ENCODE results near the gene ATL3.
A peak's percentile ranks its signal among the peaks of the same experiment; 100 is the strongest.
"Not testable (repeated sequence)": the region's sequence is repeated elsewhere in the genome, so short reads cannot be mapped to it uniquely, and the experiment has no call there.

ATL3 gene, protein sequence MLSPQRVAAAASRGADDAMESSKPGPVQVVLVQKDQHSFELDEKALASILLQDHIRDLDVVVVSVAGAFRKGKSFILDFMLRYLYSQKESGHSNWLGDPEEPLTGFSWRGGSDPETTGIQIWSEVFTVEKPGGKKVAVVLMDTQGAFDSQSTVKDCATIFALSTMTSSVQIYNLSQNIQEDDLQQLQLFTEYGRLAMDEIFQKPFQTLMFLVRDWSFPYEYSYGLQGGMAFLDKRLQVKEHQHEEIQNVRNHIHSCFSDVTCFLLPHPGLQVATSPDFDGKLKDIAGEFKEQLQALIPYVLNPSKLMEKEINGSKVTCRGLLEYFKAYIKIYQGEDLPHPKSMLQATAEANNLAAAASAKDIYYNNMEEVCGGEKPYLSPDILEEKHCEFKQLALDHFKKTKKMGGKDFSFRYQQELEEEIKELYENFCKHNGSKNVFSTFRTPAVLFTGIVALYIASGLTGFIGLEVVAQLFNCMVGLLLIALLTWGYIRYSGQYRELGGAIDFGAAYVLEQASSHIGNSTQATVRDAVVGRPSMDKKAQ

GRCh38 chr11:63671322-63672155 lies at the start of gene ATL3:
ATL3 (minus strand) TSS chr11:63671376; CDS start chr11:63671335, 41 bp downstream.
- DNase-seq: peak; percentile 99

- DNase-seq: no peak
Observed at GRCh38 chr11:63720611-63721010, 49.4 kb upstream of the ATL3 start.

GRCh38 chr11:63719987-63720386 lies 48.8 kb upstream of the ATL3 start:
- no peak for DNase-seq

DNA sequence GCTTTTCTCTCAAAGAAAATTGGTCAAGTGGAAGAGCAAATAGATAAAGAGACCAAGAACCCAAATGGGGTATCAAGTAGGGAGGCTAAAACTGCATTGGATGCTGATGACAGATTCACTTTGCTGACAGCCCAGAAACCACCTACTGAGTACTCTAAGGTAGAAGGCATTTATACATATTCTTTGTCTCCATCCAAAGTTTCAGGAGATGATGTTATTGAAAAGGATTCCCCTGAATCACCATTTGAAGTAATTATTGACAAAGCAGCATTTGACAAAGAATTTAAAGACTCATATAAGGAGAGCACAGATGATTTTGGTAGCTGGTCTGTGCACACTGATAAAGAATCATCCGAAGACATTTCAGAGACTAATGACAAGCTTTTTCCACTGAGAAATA lies 47.8 kb upstream of the ATL3 start:
- no peak for DNase-seq

DNA sequence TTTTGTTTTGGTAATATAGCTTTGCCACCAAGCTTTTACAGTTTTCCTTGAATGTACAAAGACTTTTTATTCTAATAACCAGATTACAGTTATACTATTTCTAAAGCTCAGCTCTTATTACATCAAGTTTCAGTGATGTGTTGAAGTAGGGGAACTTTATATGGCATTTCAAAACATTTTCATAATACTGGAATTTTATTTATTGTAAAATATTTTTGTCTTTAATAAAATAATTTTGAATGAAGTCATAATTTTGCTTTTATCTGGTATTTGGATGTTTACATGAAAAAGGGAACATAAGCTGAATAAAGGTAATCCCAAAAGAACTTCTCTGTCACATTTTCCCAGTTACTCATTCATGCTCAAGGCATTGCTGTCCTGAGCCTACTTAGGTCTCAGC lies 44.9 kb upstream of the ATL3 start:
- no peak for DNase-seq

GRCh38 chr11:63713766-63714165 lies 42.6 kb upstream of the ATL3 start:
- no peak for DNase-seq

DNA sequence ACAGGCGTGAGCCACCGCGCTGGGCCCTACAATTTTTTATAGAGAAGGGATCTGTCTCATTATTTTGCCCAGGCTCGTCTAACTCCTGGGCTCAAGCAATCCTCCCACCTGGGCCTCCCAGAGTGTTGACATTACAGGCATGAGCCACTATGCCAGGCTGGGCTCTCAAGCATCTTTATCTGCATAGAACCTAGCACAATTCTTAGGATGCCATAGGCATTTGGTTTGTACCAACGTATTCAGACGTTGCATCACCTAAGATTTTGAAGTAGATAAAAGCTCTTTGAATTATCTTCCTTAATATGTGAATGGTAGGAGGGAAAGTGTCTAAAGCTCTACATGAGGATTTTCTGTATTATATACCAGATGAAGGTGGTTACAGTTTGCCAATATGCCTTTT lies 40.7 kb upstream of the ATL3 start:
- no peak for DNase-seq

DNA sequence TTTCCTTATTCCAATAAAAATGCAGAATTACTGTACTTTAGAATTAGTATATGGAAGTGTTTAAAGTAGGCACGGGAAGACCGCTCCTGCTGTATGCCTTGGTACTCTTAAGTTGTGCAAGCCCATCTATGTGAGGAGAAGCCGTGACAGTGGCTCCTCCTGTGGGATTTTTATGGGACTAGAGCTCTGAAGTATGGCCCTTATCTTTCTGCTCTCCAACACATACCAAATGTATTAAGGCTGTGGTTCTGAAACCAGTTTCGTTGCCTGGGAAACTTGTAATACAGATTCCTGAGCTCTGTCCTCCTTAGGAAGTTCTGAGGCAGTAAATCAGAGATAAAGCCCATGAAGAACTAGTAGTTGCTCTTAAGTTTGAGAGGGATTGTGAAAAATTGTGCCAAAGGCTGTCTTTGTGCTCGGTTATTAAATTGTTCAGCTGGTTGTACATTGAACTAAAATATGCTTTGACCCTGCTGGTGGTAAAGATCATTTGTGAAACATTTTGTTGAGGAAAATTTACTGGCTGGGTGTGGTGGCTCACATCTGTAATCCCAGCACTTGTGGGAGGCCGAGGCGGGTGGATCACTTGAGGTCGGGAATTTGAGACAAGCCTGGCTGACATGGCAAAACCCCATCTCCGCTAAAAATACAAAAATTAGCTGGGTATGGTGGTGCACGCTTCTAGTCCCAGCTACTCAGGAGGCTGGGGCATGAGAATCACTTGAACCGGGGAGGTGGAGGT lies 39.5 kb upstream of the ATL3 start:
- DNase-seq: no peak

DNA sequence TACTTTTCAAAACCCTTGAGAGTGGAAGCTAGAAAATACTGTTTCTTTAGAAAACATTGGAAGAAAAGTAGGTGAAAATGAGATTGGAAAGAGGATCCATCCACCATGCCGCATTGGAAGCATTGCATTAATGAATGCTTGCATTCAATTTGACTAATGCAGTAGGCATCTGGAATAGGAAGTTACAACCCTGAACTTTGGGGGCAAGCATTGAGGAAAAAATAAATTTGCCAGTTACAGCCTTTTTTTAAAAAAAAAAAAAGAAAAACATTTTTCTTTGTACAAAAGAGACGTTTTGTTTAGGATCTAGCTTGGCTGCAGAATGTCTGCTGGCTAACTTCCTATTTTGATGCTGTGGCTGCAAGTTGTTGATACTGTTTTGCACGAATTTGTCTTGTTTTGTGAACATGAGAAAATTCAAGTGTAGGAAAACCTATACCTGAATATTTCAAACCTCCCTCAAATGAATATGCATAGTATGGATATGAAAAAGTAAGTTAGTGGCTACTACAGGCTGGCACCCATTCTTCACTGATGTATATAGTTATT lies 38.2 kb upstream of the ATL3 start:
- DNase-seq: no peak

DNA sequence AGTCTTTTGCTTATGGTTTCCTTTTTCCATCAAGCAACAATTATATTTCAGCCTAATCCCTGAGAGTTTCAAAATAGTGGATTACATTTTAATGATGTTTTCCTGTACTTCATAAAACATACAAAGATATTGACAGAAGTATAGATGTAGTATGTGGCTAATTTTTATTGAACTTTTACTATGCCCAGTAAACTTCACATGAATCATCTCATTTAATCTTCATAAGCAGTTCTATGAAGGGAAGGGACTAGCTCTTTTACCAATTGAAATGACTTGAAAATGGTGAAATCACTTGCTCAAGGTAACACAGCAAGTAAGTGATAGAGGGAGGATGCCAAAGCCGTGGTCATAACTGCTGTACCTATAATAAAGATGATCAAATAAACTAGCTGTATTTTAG lies 37.6 kb upstream of the ATL3 start:
- no peak for DNase-seq

- no peak for DNase-seq
Observed at GRCh38 chr11:63705526-63705925, 34.4 kb upstream of the ATL3 start.

DNA sequence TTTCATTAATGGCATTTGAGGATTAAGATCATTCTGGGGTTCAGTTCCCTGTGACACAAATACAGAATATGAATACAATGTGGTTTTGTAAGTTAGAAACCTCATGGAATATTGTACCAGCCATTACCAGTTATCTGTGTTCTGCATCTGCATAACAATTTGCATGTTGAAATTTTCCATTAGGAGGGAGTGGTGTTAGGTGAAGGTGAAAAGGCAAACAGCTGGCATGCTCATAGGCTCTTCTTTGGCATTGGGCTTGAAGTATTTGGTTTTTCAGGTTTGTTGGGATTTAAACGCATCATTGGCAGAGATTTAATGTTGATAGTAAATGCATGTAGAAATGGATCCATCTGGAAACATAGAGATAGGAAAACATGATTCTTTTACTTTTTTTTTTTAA lies 28.7 kb upstream of the ATL3 start:
- no peak for DNase-seq

GRCh38 chr11:63698976-63699733 lies 28.0 kb upstream of the ATL3 start:
- no peak for DNase-seq

- DNase-seq: no peak
Observed at GRCh38 chr11:63694596-63694995, 23.4 kb upstream of the ATL3 start.

DNA sequence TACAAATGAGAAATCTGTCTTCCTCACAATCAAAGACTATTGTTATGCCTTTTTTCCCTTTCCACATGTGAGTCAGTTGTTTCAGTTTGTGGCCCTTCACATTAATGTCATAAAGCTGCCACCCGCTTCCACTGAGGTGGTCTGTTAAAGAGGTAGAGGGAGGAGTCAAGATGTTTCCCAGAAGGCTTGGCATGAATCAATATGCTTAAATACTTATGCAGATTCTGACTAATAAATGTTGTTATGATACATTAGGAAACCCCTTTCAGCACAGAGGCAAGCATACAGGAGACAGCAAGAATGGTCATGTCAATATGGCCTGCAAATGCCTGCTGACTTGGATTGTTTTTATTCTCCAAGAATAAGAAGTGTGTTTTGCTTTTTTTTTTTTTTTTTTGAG lies 16.7 kb upstream of the ATL3 start:
- DNase-seq: no peak

DNA sequence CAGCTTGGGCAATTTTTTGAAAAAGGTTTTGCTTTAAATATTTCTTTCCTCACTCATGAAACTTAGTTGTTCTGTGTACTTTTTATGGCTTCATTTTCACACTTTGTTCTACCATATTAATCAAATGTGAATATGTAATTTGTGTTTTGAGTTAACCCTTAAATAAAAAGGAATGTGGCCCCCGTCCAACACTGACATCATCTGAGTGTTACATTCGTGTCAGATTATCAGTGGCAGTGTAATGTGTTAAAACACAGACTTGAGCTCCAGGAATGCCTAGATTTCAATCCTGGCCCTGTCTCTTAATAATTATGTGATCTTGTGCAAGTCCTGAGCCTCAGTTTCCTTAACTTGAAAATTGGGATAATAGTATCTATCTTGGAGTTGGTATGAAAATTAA lies 15.8 kb upstream of the ATL3 start:
- DNase-seq: no peak

DNA sequence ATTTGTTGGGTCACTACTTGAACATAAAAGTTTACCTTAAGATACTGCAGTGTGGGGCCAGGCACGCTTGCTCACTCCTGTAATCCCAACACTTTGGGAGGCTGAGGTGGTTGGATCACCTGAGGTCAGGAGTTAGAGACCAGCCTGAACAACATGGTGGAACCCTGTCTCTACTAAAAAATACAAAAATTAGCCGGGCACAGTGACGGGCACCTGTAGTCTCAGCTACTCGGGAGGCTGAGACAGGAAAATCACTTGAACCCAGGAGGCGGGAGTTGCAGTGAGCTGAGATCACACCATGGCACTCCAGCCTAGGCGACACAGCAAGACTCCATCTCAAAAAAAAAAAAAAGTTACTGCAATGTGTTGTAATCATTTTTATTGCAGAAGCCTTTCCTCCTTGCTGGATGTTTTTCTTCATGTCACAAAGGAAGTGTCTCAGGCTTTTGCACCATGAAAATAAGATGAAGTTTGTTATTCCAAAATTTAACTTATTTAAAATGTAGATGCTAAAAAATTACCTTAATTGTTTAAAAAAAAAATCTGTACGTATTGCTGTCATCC lies 14.1 kb upstream of the ATL3 start:
- not testable (repeated sequence) for DNase-seq

DNA sequence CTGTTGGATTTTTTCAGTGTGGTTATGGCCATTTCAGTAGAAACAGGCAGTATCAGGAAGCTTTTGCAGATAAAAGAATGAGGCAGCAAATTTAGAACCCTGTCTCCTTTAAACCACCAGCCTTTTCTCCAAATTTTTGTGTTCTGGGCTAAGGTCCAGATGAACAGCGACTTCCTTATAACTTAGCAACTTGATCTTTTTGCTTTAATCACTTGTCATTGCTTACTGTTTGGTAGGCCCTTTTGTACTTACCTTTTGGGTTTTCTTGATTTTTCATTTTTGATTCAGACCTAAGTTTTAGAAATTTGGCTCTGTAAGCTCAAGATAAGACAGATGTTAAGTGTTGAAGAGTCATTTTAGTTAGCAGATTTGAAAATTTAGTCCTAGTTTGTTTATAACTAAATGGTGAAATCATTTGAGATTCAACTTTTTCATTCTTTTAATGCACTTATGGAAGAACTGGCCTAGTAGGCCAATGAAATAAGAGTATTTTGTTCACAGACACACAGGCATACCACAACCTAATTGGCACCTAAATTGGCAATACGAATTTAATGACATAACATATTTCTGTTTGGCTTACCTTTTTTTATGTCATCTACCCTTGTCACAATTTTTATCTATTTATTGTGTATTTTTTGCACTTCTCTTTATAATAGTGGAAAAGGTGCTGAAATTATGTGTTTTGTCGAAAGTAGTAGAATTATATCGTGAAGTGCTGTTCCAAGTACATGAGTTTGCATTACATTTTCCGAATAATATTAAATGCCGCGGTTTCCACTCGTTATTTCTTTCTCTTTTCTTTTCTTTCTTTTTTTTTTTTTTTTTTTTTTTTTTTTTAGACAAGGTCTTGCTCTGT lies 12.2 kb upstream of the ATL3 start:
- DNase-seq: no peak

GRCh38 chr11:63682066-63683021 lies 11.2 kb upstream of the ATL3 start:
- peak; percentile 65 for DNase-seq
